ENCODE data around the gene LDHA.

Gene LDHA

DNA sequence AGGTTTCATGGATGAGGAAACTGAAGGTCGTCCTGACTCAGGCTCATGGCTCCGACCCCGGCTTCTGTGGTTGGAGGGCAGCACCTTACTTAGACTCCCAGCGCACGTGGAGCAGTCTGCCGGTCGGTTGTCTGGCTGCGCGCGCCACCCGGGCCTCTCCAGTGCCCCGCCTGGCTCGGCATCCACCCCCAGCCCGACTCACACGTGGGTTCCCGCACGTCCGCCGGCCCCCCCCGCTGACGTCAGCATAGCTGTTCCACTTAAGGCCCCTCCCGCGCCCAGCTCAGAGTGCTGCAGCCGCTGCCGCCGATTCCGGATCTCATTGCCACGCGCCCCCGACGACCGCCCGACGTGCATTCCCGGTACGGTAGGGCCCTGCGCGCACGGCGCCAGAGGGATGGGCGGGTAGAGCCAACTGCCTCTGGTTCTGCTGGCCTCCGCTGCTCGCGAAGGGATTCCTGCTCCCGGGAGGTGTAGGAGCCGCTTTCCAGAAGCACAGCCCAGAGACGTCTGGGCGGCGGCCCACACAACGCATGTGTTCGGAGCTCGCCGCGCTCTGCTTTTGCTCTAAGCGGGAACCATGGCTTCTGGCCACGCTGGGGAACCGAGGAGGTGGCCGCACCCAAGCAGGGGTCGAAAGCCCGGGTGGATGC is at the start of gene LDHA:
Gene LDHA (plus strand): TSS at position 289 of the 653 bp plus-strand sequence. CDS start 2,280 bp downstream, outside the sequence.
- peak; percentile 99 for DNase-seq (ENCODE audit: low read depth)

DNA sequence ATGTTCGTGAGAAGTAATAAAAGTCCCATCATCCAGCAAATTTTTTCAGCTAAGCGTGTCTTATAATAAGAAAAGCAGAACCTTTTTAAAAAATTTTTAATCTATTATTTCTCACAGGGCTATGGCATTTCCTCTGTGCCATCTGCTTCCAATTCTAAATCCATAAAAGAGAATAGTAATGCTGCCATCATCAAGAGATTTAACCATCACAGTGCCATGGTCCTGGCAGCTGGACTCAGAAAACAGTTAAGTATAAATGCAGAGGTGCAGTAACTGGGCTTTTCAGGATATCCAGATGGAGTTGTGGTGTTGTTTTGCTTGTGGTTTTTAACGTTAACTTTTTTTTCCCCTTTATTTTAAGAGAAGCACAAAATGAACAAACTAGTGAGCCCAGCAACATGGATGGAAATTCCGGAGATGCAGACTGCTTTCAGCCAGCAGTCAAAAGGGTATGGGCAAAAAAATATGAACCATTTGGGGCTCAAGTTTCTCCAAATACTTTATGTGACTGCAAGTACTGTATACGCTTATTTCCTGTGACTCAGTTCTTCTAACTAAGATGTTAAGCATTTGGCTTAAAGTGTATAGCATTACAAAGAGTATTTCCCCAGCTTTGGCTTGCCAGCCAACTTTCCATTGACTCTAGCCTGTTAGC is 46.8 kb upstream of the LDHA start:
- DNase-seq (ENCODE audit: low read depth): no peak

DNA sequence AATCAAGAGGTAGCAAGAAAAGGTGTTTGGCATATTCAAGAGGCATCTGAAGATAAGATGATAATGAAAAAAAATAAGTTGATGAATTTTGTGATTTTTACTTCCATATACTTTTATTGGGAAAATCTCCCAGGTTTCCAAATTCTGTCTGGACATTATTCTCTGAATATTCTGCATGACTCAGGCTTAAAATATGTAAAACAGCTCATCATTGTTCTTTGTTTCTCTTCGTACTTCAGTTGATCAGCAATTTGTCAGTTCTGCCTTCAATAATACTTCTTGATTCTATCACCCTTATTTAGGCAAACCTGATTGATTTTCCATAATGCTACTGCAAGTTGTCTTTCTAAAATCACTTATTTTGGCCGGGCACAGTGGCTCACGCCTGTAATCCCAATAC is 41.8 kb upstream of the LDHA start:
- no peak for DNase-seq (ENCODE audit: low read depth)

DNA sequence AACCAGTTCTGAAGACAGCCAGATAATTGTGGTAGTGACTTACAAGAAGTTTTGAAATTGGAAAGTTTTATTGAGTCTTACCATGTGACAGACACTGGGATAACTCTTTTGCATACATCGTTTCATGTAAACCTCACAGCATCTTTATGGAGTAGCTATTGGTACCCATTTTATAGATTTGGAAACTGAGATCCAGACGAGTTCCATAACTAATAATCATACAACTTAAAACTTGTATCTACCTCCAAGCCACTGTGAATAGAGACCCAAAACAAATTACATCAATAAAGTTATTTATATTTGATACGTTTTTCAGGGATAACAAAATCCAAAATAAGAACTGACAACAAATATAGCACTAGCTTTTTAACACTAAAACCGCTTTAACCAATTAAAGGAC is 35.7 kb upstream of the LDHA start:
- no peak for DNase-seq (ENCODE audit: low read depth)

DNA sequence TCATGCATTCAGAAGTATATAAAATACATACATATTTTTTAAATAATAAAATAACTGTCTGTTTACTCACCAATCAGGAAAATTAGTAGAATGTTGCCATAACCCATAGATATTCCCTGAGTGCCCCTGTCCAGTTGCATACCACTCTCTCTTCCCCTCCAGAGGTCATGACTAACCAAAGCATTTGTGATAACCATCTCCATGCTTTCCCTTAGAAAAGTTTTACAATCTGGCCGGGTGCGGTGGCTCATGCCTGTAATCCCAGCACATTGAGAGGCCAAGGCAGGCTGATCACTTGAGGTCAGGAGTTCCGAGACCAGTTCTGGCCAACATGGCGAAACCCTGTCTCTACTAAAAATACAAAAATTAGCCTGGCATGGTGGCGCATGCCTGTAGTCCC is 33.2 kb upstream of the LDHA start:
- no peak for DNase-seq (ENCODE audit: low read depth)

DNA sequence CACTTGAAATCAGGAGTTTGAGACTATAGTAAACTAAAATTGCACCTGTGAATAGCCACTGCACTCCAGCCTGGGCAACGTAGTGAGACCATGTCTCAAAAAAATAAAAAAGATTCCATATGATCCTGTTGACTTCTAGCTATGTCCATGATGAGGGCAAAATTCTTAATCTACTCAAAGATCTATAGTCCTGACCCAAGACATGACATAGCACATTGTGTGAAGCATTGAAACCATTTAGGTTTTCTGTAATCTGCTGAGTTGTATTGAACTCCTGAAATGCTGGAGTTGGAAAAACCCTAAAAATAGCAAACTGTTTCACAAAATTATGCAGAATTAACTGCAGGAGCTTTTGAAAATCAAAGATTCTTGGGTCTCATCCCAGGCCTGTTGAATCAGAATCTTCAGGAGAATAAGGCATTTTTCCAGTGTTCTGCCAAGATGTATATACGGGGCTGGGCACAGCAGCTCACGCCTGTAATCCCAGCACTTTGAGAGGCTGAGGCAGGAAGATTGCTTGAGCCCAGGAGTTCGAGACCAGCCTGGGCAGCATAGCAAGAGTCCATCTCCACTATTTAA is 29.8 kb upstream of the LDHA start:
- no peak for DNase-seq (ENCODE audit: low read depth)

DNA sequence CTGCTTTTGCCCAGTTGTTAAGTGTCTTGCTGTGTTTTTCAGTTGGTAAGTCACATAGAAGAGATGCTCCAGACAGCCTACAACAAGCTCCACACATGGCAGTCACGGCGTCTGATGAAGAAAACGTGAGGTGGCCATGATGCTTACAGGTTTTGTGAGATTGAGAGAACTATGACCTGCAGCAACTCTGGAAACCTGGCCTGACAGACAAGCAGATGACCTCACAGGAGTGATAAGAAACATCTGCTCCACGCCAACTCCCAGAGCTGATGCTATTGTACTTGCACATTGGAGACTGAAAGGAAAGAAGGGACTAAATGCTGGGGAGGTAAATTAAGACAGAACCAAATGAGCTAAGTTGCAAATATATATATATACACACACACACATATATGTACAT is 28.6 kb upstream of the LDHA start:
- DNase-seq (ENCODE audit: low read depth): no peak

DNA sequence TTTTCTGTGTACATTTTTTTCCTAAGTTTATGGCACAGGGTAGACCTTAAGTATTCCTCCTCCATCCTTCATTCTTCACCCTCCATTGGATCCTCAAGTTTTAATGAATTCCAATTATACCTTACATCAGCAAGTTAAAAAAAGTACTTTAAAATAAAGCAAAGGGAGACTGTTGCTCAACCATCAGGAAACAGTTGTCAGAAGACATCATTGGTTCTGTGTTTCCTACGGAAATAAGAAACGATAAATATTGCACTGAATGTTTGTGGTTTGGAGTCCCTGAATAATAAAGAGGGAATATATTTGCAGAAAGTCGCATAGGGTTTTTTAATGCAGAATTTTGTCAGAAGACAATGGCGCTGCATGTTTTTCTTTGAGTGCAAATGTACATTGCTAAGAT is 28.1 kb upstream of the LDHA start:
- no peak for DNase-seq (ENCODE audit: low read depth)

DNA sequence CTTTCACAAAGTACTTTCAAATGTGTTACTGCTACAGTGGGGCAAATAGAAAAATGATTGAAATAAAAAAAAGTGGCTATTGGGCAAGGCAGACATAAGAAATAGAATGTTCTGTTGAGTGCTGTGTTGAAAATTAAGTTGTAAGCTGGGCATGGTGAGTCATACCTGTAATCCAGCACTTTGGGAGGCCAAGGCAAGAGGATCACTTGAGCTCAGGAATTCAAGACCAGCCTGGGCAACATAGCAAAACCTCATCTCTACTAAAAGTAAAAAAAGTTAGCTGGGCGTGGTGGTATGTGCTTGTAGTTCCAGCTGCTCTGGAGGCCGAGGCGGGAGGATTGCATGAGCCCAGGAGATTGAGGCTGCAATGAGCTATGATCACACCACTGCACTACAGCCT is 26.9 kb upstream of the LDHA start:
- DNase-seq (ENCODE audit: low read depth): no peak

DNA sequence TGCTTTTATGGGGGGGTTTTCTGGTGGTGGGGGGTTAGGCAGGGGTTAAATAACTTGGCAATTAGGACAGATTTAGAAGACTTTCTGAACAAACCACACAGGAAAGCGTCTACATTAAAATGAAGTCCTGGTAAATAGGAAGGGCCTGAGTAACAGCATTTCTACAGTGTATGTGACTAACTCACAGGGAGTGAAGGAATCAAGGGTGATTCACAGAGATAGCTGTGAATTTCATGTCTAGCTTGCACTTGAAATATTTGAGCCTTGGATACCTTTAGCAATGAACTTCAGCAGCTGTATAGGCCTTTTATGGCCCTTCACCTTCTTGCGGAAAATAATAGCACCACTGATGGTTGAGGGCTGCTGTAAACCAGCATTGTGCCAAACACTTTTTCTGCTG is 26.1 kb upstream of the LDHA start:
- no peak for DNase-seq (ENCODE audit: low read depth)

DNA sequence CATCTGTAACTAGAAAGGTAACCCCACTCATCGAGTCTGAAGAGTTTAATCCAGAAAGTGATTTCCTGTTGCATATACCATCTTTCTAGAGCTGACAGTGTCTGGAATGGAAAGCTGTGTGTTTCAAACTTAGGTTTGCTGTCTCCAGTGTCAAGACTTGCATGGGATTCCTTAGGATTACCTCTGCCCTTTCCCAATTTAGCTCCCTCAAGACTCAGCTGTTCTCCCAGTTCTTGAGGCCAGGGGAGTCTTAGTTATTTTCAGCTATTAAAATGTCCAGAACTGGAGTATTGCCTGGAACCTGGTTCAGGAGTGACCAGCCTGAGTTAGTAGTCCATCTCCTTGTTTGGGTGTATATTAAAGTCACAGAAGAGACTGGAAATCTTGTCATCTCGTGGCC is 25.0 kb upstream of the LDHA start:
- no peak for DNase-seq (ENCODE audit: low read depth)

DNA sequence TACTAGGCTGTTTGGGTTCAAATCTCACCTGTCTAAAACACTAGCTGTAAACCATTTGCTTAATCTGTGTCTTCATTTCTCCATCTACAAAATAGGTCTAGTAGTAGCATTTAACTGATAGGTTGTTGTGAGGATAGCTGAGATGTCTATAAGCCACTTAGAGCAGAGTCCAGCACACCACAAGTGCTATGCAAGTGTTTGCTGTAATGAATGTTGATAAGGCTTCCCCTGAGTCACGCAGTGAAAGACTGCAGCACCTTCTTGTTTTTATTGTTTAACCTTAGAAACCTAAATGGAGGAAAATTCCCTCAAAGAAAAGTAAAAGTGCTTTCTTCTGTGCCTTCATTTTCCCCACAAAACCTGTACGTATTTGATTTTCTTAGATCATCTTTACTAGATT is 23.1 kb upstream of the LDHA start:
- DNase-seq (ENCODE audit: low read depth): no peak

DNA sequence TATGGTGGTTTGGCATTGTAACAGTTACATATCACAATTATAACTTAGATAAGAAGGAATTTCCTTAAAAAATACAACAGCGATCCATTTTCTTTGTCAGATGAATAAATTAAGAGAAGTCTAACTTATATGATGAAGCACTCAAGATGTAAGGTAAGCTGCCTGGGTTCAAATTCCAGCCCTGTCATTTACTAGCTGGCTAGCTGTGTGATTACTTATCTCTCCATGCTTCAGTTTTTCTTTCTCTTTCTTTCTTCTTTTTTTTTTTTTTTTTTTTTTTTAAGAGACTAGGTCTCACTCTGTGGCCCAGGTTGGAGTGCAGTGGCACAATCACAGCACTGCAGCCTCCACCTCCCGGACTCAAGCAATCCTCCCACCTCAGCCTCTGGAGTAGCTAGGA is 22.2 kb upstream of the LDHA start:
- no peak for DNase-seq (ENCODE audit: low read depth)

DNA sequence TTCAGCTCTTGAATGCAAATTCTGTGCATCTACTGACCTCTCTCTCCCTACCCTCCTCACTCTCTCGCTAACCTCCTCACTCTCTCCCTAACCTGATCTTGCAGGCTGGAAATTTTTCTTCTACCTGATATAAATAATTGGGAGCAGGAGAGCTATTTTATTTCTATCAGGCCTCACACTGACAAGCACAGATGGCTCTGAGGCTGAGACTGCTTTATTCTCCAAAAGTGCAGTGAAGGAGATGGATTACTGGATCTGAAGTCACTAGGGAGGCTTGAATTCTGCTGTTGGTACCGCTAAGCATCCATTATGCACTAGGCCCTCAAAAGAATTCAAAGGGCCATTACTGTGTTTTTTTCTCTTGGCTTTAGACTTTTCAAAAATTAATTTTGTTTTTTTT is 19.4 kb upstream of the LDHA start:
- DNase-seq (ENCODE audit: low read depth): no peak

DNA sequence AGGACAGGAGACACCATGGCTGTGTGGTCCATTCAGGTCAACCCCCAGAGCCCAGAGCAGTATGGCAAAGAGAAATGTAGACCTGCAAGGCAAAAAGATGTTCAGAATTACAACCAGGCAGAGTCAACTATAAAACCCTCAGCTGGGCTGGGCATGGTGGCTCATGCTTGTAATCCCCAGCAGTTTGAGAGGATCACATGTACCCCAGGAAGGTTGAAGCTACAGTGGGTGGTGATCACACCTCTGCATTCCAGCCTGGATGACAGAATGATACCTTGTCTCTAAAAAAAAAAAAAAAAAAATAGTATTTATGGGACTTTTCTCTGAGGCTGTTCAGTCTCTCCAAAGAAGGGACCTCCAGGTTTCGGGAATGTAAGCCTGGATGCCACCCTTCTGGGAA is 18.4 kb upstream of the LDHA start:
- no peak for DNase-seq (ENCODE audit: low read depth)

DNA sequence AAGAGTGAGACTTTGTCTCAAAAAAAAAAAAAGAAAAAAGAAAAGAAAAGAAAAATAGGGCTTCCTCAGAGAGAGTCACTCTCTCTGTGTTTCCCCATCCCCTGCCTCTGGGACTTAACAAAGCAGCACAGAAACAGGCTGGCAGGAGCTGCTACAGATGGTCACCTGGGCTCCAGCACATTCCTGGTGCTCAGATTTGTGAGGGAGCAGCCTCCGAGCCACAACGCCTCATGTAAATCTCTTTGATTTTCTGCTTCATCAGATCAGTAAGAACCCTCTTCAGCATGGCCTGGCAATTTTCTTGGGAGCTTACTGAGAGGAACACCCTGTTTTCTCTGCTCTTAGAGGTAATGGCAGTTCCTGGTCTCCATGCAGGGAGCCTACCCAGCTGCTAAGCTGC is 15.2 kb upstream of the LDHA start:
- DNase-seq (ENCODE audit: low read depth): no peak

DNA sequence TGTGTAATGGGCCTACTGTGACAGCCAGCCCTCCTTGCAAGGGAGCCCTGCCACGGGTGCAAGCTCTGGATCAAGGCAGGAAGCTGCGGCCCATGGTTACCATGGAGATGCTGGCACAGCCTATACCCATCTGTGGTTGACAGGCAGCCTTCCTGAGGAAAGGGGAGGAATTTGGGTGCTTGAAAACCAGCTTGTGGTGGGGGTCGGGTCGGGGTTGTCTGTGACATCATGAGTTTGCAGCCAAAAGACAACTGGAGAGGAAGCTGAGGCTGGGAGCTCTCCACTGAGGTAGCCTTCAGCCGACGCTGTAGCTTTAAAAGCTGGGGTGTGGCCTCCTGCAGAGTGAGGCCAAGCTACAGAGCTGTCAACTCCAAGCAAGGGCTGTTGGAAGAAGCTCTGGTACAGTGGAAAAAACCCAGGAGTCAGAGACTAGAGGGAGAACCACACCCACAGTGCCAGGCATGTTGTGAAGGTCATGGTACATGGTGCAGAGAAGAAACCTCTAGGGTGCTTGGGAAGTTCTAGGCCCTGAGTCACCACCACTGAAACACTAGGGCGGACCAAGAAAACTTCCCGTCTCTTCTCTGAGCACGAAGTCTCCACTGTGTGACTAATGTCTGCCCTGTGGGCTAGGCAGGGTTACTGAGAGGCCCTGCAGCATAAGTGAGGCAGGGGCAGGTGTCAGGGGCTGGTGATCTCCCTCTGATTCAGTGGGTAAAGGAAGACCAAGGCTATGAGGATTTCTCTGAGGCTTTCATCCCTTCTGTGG is 10.8 kb upstream of the LDHA start:
- peak; percentile 71 for DNase-seq (ENCODE audit: low read depth)

DNA sequence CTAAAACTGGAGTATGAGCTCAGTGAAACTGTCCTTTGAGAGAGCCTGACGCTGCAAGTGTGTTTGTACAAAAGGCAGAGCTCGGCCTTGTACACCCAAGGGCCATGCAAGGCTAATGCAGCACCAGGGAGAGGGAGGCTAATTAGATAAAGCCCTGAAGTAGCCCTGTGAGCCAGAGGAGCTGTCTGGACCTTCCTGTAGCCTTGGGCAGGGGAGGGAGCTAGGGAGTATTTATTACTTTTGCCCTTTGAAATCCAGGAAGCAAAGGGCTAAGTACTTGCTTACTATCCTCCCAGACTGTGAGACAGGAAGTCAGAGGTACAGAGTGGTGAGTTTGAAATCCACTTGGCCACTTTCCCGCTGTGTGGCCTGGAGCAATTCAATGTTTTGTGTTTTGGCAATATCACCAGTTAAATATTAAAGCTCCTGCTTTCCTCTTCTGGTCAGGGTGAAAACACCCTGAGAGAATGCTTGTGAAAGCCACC is 10.2 kb upstream of the LDHA start:
- no peak for DNase-seq (ENCODE audit: low read depth)

DNA sequence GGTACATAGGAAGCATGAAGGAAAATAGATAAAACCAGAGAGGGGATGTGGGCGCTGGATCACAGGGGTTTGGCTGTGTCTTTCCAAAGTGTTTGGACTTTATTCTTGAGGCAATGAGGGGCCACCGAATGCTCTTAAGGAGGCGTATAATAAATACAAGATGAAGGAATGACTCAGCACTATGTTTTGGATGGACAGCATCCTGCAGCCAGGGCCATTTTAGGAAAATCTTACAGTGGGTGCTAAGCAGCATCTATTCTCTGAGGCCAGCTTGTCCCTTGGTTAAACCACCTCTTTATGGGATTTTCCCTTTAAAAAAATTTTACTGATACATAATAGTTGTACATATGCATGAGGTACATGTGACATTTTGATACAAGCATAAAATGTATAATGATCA is 4.3 kb upstream of the LDHA start:
- DNase-seq (ENCODE audit: low read depth): no peak

DNA sequence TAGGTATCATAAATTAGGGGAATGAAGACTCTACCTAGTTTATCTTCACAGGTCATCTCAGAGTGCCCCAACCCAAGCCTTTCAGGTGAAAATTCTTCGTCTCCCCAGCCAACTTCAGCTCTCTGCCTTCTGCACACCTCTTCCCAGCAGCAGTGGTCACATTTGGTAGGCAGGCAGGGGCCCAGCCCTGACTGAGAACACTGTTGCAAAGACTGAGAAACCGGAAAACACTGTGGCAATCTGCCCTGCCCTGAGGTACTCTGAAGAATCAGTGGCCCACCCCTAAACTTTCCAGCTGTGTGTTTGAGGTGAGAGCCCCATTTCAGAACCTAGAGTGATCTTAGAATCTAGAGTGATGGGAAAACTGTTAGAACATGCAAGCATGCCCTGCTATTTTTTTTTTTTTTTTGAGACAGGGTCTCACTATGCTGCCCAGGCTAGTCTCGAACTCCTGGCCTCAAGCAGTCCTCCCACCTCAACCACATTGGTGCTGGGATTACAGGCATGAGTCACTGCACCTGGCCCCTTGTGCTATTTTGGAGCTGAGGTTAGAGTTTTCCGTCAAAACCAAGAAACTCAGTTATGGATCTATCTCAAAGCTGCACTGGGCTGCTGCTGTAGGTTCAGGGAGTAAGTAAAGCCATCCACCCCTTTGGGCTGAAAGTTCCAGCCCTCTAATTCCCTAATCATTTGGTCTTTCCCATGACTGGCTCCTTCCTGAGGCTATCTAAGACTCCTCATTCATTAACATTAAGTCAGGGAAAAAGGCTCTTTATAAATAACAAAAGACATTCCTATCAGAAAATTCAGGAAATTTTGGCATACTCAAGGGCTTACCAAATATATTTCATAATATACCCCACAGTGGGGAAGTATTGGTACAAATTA is 1.7 kb upstream of the LDHA start:
- DNase-seq (ENCODE audit: low read depth): no peak

DNA sequence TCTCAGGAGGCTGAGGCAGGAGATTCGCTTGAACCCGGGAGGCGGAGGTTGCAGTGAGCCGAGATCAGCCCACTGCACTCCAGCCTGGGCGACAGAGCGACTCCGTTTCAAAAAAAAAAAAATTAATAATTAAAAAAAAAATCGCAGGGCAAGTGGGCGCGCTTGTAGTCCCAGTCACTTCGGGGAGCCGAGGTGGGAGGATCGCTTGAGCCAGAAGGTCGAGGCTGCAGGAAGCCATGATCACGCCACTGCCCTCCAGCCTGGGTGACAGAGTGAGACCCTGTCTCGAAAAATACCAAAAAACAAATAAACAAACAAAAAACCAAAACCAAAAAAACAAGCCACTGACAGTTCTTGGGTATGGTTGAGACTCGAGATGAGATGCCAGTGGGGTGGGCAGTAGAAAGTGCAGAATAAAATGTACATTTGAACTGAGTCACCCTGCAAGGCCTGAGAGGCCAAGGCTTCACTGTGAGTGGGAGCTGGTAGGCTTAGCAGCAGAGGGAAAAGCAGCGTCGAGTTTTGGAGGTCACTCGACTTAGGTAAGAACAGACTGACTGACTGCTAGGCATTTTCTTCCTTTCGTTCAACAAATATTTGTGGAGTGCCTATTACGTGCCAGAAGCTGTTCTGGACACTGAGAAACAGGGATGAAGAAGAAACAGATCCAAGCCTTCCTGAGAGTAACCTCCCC is 635 bp upstream of the LDHA start:
- DNase-seq (ENCODE audit: low read depth): peak; percentile 14
